UCSD-AML1 (cell line): Measurements from ENCODE around the gene GIGYF1.

ENCODE experiments used
- DNase-seq: peaks from one replicate; lab custom pipeline; 2025; ENCODE audit not compliant: unreplicated experiment; lab: John Stamatoyannopoulos, UW

The GIGYF1 gene

DNA sequence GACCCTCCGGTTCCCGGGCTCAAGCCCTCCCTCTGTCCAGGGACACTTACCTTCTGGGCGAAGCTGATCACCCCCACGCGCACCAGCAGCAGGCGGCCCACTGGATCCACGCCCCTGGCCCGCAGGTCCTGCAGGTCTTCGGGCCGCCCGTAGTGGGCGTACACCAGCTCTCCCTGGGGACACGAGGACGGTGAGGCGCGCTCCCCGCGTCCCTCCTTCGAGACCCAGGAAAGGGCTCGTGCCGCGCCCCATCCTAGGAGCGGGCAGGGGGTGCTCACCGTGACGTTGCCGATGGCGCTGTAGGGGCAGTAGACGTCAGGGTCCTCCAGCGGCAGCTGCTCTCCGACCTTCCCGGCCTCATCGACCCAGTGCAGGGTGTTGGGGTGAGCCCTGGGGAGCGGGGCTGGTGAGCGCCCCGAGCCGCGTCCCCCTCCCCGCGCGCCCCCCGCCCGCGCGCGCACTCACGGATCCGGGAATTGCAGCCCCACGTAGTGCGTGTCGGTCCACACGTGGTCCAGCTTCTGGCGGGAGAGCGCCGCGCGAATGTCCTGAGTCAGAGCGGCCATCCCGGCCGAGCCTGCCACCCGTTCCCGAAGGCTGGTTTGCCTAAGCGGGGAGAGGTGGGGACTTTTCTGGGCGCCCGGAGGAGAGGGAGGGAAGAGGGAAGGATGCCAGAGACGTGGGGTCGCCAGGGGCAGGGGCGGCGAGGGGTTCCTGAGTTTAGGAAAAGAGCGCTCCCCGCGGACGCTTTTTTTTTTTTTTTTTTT is 60.9 kb downstream of the GIGYF1 start:
- DNase-seq = peak; percentile 52

DNA sequence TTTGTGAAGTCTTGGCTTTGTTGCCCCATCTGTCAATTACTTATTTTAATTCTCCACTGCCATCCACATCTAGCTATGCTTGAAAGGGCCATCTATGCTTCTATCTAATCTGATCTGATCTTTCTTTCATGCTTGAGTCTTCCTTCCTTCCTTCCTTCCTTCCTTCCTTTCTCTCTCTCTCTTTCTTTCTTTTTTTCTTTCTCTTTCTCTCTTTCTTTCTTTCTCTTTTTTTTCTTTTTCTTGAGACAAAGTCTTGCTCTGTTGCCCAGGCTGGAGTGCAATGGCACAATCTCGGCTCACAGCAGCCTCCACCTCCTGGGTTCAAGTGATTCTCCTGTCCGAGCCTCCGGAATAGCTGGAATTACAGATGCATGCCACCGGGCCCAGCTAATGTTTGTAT is 64.0 kb downstream of the GIGYF1 start:
- DNase-seq = no peak
